Neural progenitor cell (in vitro differentiated cells): ENCODE measurements around the gene TSGA10IP. TPM values are rescaled to one million over a fixed set of nuclear protein-coding genes. Genes with fewer than 3 reads are reported as not detected.

ENCODE experiments used
- DNase-seq: peaks from one replicate; pipeline ENCODE4 v3.0.0-alpha.2; 2016; ENCODE audit warnings: low spot score
- H2AFZ ChIP-seq: fragments of 200-600 bp; sonication (generic); replicated peaks from 2 replicates; pipeline ENCODE4 v1.6.1; 2016; ENCODE audit warnings: antibody characterized with exemption
- H3F3A ChIP-seq: fragments of 200-600 bp; sonication (generic); 2 replicates; pipeline ENCODE4 v1.6.1; 2016; ENCODE audit warnings: antibody characterized with exemption, low read depth
- H3K27ac ChIP-seq: fragments of 200-600 bp; sonication (generic); 2 replicates; pipeline ENCODE4 v1.5.1; 2016; ENCODE audit warnings: mild to moderate bottlenecking
- H3K27me3 ChIP-seq: fragments of 200-600 bp; sonication (generic); 2 replicates; pipeline ENCODE4 v1.6.1; 2016; ENCODE audit warnings: mild to moderate bottlenecking, moderate library complexity
- H3K36me3 ChIP-seq: fragments of 200-600 bp; sonication (generic); 2 replicates; pipeline ENCODE4 v1.5.1; 2016
- H3K4me1 ChIP-seq: fragments of 200-600 bp; sonication (generic); 2 replicates; pipeline ENCODE4 v1.6.1; 2016; ENCODE audit warnings: mixed run types
- H3K4me2 ChIP-seq: fragments of 200-600 bp; sonication (generic); 2 replicates; pipeline ENCODE4 v1.6.1; 2016
- H3K4me3 ChIP-seq: fragments of 200-600 bp; sonication (generic); 2 replicates; pipeline ENCODE4 v1.5.1; 2016
- H3K79me2 ChIP-seq: fragments of 200-600 bp; sonication (generic); 2 replicates; pipeline ENCODE4 v1.6.1; 2016; ENCODE audit warnings: low read depth
- H3K9ac ChIP-seq: fragments of 200-600 bp; sonication (generic); 2 replicates; pipeline ENCODE4 v1.6.1; 2016
- H3K9me3 ChIP-seq: fragments of 200-600 bp; sonication (generic); 2 replicates; pipeline ENCODE4 v1.5.1; 2016; ENCODE audit warnings: low read depth
- H4K20me1 ChIP-seq: fragments of 200-600 bp; sonication (generic); 2 replicates; pipeline ENCODE4 v1.6.1; 2016; ENCODE audit warnings: low read depth
- H3K27ac Mint-ChIP-seq: 3 replicates; pipeline ENCODE4 v1.8.0; 2021; ENCODE audit warnings: mixed read lengths
- H3K27me3 Mint-ChIP-seq: 2 replicates; pipeline ENCODE4 v1.8.0; 2022; ENCODE audit warnings: low read depth, mild to moderate bottlenecking, inconsistent platforms, moderate library complexity, mixed read lengths; ENCODE audit not compliant: insufficient read depth
- H3K36me3 Mint-ChIP-seq: 3 replicates; pipeline ENCODE4 v1.8.0; 2021; ENCODE audit warnings: mixed read lengths
- H3K4me1 Mint-ChIP-seq: 3 replicates; pipeline ENCODE4 v1.8.0; 2021; ENCODE audit warnings: mixed read lengths
- H3K4me3 Mint-ChIP-seq: 3 replicates; pipeline ENCODE4 v1.8.0; 2021; ENCODE audit warnings: mild to moderate bottlenecking, moderate library complexity, mixed read lengths
- H3K9me3 Mint-ChIP-seq: 3 replicates; pipeline ENCODE4 v1.8.0; 2020; ENCODE audit warnings: mixed read lengths
- CTCF ChIP-seq: fragments of 200-600 bp; sonication (generic); IDR thresholded peaks from 2 replicates; pipeline ENCODE4 v1.5.1; 2017; ENCODE audit warnings: antibody characterized with exemption, mild to moderate bottlenecking
- EZH2 ChIP-seq: fragments of 200-600 bp; sonication (generic); IDR thresholded peaks from 2 replicates; pipeline ENCODE4 v1.6.1; 2017; ENCODE audit warnings: antibody characterized with exemption, mild to moderate bottlenecking, moderate library complexity
- EZH2phosphoT487 ChIP-seq: fragments of 200-600 bp; sonication (generic); IDR thresholded peaks from 2 replicates; pipeline ENCODE4 v1.6.1; 2017; ENCODE audit warnings: antibody characterized with exemption
- total RNA-seq: library from RNA; depleted of rRNA; stranded (reverse); fragments of >200 nt; gene quantifications from 2 replicates; pipeline ENCODE4 v1.2.3, GENCODE V29; 2015; ENCODE audit warnings: low replicate concordance

The TSGA10IP gene
- total RNA-seq, 1 donor from 2014 or later: 3.0 TPM

GRCh38 chr11:66001942-66002647 is 56.8 kb downstream of the TSGA10IP start, which contains the start of the genes BANF1 and EIF1AD:
TSS of gene BANF1 (plus strand) at chr11:66002503. CDS start at chr11:66003251, 748 bp downstream.
TSS of gene EIF1AD (minus strand) at chr11:66002157. CDS start at chr11:66000389, 1,768 bp downstream.
- H2AFZ ChIP-seq: peak within 1 kb of the TSS; percentile 100
- Mint-ChIP-seq H3K36me3 (peaks cover 30% of the 10 kb centered on the region), H3K27me3 (peaks cover 10% of the 10 kb centered on the region), H3K27ac (peak within 1 kb of the TSS; percentile 100), H3K9me3 (no peaks in the 10 kb centered on the region), H3K4me1 (peaks cover 26% of the 10 kb centered on the region), H3K4me3 (peak within 1 kb of the TSS; percentile 100)
- DNase-seq: peak; percentile 96
- TF ChIP-seq CTCF: no peak
- TF ChIP-seq EZH2: no peak
- TF ChIP-seq EZH2phosphoT487: no peak
- H3K36me3 ChIP-seq: peaks cover 4% of the 10 kb centered on the region
- peaks cover 6% of the 10 kb centered on the region for H4K20me1 ChIP-seq
- peak within 1 kb of the TSS; percentile 100 for H3K27ac ChIP-seq
- H3K9me3 ChIP-seq: no peaks in the 10 kb centered on the region
- H3K4me1 ChIP-seq: peaks cover 9% of the 10 kb centered on the region
- H3K79me2 ChIP-seq: peaks cover 38% of the 10 kb centered on the region
- peak within 1 kb of the TSS; percentile 80 for H3K4me3 ChIP-seq
- H3K27me3 ChIP-seq: no peaks in the 10 kb centered on the region
- peaks cover 34% of the 10 kb centered on the region for H3F3A ChIP-seq
- H3K9ac ChIP-seq: peak within 1 kb of the TSS; percentile 86
- peak within 1 kb of the TSS; percentile 83 for H3K4me2 ChIP-seq

GRCh38 chr11:66002648-66003225 is 57.5 kb downstream of the TSGA10IP start:
- TF ChIP-seq EZH2phosphoT487 (no peak), CTCF (no peak), EZH2 (no peak)
- H3K4me1 Mint-ChIP-seq: peaks cover 26% of the 10 kb centered on the region
- Histone ChIP-seq H3K36me3 (peaks cover 4% of the 10 kb centered on the region), H4K20me1 (peaks cover 6% of the 10 kb centered on the region), H3K79me2 (peaks cover 38% of the 10 kb centered on the region), H3K4me3 (peak overlapping the region; percentile 80), H2AFZ (peak overlapping the region; percentile 100), H3K4me1 (peaks cover 15% of the 10 kb centered on the region), H3F3A (peaks cover 34% of the 10 kb centered on the region), H3K4me2 (peak overlapping the region; percentile 83), H3K27me3 (no peaks in the 10 kb centered on the region), H3K27ac (peak overlapping the region; percentile 100), H3K9me3 (no peaks in the 10 kb centered on the region), H3K9ac (peak overlapping the region; percentile 86)
- peaks cover 10% of the 10 kb centered on the region for H3K27me3 Mint-ChIP-seq
- H3K27ac Mint-ChIP-seq: peak overlapping the region; percentile 79
- peaks cover 25% of the 10 kb centered on the region for H3K36me3 Mint-ChIP-seq
- H3K9me3 Mint-ChIP-seq: no peaks in the 10 kb centered on the region
- no peak for DNase-seq
- peak overlapping the region; percentile 100 for H3K4me3 Mint-ChIP-seq

- peak overlapping the region; percentile 80 for H3K4me3 ChIP-seq
- H4K20me1 ChIP-seq: peaks cover 6% of the 10 kb centered on the region
- peaks cover 14% of the 10 kb centered on the region for H3K27me3 Mint-ChIP-seq
- no peaks in the 10 kb centered on the region for H3K9me3 Mint-ChIP-seq
- H3K27ac ChIP-seq: no peak overlapping the region
- H3F3A ChIP-seq: peaks cover 34% of the 10 kb centered on the region
- peak overlapping the region; percentile 86 for H3K9ac ChIP-seq
- H3K4me3 Mint-ChIP-seq: peak overlapping the region; percentile 100
- DNase-seq: no peak
- H2AFZ ChIP-seq: no peak overlapping the region
- no peak for TF ChIP-seq CTCF
- TF ChIP-seq EZH2phosphoT487: no peak
- TF ChIP-seq EZH2: no peak
- peaks cover 4% of the 10 kb centered on the region for H3K36me3 ChIP-seq
- peaks cover 22% of the 10 kb centered on the region for H3K36me3 Mint-ChIP-seq
- peak overlapping the region; percentile 83 for H3K4me2 ChIP-seq
- H3K79me2 ChIP-seq: peaks cover 38% of the 10 kb centered on the region
- H3K4me1 Mint-ChIP-seq: peaks cover 30% of the 10 kb centered on the region
- no peaks in the 10 kb centered on the region for H3K9me3 ChIP-seq
- no peaks in the 10 kb centered on the region for H3K27me3 ChIP-seq
- H3K27ac Mint-ChIP-seq: peak overlapping the region; percentile 79
- peaks cover 15% of the 10 kb centered on the region for H3K4me1 ChIP-seq
These were observed 58.0 kb downstream of the TSGA10IP start for GRCh38 chr11:66003291-66003690.
